BE2C (cell line): ENCODE data around the gene SLC7A5.
"Not testable (repeated sequence)": the region's sequence is repeated elsewhere in the genome, so short reads cannot be mapped to it uniquely, and the experiment has no call there.

ENCODE experiments used
- DNase-seq: peaks from one replicate; pipeline ENCODE4 v3.0.0-alpha.2; 2020
- H3K27me3 ChIP-seq: fragments of 250-450 bp; sonication (Bioruptor Pico); 2 replicates; pipeline ENCODE4 v1.5.1; 2020; ENCODE audit warnings: mild to moderate bottlenecking
- H3K36me3 ChIP-seq: fragments of 250-450 bp; sonication (Bioruptor Pico); 2 replicates; pipeline ENCODE4 v1.5.1; 2020; ENCODE audit warnings: mild to moderate bottlenecking
- H3K4me1 ChIP-seq: fragments of 250-450 bp; sonication (Bioruptor Pico); 2 replicates; pipeline ENCODE4 v1.5.1; 2020
- H3K4me3 ChIP-seq: 2 replicates; pipeline ENCODE4 v1.5.1; 2011; ENCODE audit warnings: low read depth, low read length
- H3K9me3 ChIP-seq: fragments of 250-450 bp; sonication (Bioruptor Pico); 2 replicates; pipeline ENCODE4 v1.5.1; 2020
- TF ChIP-seq, protein P1 (sequence below): IDR thresholded peaks from 2 replicates; pipeline ENCODE4 v1.5.1; 2012; ENCODE audit warnings: mild to moderate bottlenecking, low read depth, low read length

The SLC7A5 gene

DNA sequence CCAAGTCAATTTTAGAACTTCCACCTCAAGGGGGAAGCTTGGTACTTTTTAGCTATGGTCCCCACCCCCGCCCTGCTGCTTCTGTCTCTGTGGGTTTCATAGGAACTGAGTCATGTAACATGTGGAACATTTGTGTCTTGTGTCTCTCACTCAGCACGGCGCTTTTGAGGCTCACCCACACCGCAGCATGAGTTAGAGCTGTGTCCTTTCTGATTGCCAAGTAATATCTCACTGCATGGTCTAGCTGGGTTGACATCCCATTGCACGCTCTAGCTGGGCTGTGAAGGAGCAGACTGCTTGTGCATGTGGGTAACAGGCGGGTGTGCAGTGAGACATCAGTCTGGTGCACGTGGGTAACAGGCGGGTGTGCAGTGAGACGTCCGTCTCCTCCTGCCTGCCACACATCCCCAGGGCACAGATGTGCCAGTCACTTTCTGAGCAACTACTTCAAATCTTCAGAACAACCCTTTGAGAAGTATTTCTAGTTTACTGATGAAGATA is 26.4 kb upstream of the SLC7A5 start:
- no peaks in the 10 kb centered on the region for H3K9me3 ChIP-seq
- no peaks in the 10 kb centered on the region for H3K36me3 ChIP-seq
- TF ChIP-seq, protein P1, sequence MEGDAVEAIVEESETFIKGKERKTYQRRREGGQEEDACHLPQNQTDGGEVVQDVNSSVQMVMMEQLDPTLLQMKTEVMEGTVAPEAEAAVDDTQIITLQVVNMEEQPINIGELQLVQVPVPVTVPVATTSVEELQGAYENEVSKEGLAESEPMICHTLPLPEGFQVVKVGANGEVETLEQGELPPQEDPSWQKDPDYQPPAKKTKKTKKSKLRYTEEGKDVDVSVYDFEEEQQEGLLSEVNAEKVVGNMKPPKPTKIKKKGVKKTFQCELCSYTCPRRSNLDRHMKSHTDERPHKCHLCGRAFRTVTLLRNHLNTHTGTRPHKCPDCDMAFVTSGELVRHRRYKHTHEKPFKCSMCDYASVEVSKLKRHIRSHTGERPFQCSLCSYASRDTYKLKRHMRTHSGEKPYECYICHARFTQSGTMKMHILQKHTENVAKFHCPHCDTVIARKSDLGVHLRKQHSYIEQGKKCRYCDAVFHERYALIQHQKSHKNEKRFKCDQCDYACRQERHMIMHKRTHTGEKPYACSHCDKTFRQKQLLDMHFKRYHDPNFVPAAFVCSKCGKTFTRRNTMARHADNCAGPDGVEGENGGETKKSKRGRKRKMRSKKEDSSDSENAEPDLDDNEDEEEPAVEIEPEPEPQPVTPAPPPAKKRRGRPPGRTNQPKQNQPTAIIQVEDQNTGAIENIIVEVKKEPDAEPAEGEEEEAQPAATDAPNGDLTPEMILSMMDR, result no peak
- H3K4me3 ChIP-seq, result no peak overlapping the region
- no peaks in the 10 kb centered on the region for H3K4me1 ChIP-seq
- H3K27me3 ChIP-seq, result no peaks in the 10 kb centered on the region
- DNase-seq, result no peak

GRCh38 chr16:87894005-87894404 is 24.7 kb upstream of the SLC7A5 start:
- not testable (repeated sequence) for H3K4me1 ChIP-seq, DNase-seq, H3K27me3 ChIP-seq, H3K36me3 ChIP-seq, H3K4me3 ChIP-seq, H3K9me3 ChIP-seq

DNA sequence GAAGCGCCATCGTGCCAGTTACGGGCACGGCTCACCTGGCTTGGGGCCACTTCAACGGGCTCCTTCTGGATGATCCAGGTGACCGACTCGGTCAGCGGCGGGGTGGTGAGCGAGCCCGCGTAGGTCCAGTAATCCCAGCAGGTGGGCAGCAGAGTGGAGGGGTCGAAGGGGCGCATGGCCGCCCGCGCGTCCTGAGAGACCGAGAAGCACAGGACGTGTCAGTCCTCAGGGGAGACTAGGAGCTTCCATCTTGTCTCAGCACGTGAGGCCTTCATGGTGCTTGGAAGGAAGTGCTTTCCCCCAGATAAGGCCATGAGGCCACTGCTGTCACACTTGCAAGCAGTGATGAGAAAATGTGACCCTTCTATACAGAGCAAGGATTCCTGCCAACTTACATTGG is 22.5 kb upstream of the SLC7A5 start:
- DNase-seq, result no peak
- no peaks in the 10 kb centered on the region for H3K9me3 ChIP-seq
- no peak overlapping the region for H3K4me3 ChIP-seq
- H3K36me3 ChIP-seq, result no peaks in the 10 kb centered on the region
- H3K27me3 ChIP-seq, result no peaks in the 10 kb centered on the region
- TF ChIP-seq, protein P1, result no peak
- H3K4me1 ChIP-seq, result no peaks in the 10 kb centered on the region

- TF ChIP-seq, protein P1, result peak; percentile 15; the same call in 1 of the 2 replicates
- not testable (repeated sequence) for H3K9me3 ChIP-seq, DNase-seq, H3K36me3 ChIP-seq, H3K4me3 ChIP-seq, H3K4me1 ChIP-seq, H3K27me3 ChIP-seq
Measured at GRCh38 chr16:87889762-87890161, 20.5 kb upstream of the SLC7A5 start.

DNA sequence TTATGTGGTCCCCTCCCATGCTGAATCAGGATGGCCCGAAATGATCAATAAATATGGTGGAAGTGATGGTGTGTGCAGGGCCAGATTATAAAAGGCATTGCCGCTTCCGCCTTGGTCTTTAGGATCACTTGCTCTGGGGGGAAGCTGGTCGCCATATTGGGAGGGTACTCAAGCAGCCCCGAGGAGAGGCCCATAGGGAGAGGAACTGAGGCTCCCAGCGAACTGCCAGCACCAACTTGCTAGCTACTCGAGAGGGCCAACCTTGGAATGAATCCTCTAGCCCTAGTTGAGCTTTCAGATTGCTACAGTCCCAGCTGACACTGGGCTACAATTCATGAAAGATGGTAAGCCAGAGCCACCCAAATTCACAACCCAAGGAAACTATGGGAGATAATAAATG is 19.0 kb upstream of the SLC7A5 start:
- DNase-seq, H3K4me1 ChIP-seq, H3K36me3 ChIP-seq, H3K4me3 ChIP-seq, H3K9me3 ChIP-seq, H3K27me3 ChIP-seq: not testable (repeated sequence)

DNA sequence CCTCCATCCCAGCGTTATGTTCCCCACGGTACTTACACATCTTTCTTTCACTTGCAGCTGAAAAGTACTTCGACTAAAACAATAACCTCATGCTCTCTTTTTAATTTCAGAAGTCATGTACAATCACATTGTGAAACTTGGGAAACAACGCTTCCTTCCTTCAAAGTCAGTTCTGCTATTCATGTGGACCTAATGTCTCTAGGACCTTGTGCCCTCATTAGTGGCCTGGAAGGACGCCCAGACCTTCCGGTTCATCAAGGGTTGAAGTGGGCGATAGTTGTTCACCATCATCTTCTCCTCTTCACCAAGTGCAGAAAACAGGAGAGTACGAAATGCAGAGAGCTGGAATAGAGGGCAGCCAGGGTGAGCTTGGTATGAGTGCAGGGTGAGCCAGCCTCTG is 18.6 kb upstream of the SLC7A5 start:
- H3K36me3 ChIP-seq, DNase-seq, H3K9me3 ChIP-seq, H3K27me3 ChIP-seq, H3K4me1 ChIP-seq, H3K4me3 ChIP-seq: not testable (repeated sequence)

DNA sequence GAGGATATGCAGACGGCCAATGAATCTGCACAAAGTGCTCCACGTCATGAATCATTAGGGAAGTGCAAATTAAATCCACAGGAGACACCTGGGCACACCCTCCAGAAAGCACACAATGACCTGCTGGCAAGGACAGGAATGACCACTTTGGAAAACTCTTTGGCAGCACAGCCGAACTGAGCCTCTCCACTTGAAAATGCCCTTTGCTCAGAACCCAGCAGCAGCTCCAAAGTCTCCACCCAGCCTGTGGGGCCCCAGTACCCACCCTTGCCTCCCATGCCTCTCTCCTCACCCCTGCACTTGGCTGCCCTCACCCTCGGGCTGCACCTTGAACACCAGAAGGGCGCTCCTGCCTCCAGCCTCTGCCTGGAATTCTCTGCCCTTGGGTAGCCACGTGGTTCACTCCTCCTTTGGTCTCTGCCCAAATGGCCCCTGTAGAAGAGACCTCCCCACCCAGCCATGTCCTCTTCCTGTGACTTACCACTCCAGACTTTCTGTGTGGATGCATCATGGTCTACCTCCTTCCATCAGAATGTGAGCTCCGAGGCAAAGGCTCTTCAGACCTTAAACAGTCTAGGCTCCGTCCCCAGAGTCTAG is 16.2 kb upstream of the SLC7A5 start:
- H3K4me3 ChIP-seq, H3K27me3 ChIP-seq, DNase-seq, H3K9me3 ChIP-seq, H3K4me1 ChIP-seq, H3K36me3 ChIP-seq: not testable (repeated sequence)

- Histone ChIP-seq H3K4me1 (no peaks in the 10 kb centered on the region), H3K27me3 (no peaks in the 10 kb centered on the region), H3K4me3 (no peak overlapping the region), H3K36me3 (no peaks in the 10 kb centered on the region), H3K9me3 (no peaks in the 10 kb centered on the region)
- TF ChIP-seq, protein P1, result no peak
- DNase-seq, result no peak
Measured at GRCh38 chr16:87882436-87883019, 13.2 kb upstream of the SLC7A5 start.
